HEK293 (cell line): ENCODE data around the gene KLHL7.

Source experiments
- CTCF ChIA-PET: fragments of 350-600 bp; formaldehyde crosslinking; extraction: SDS; loops from one replicate; lab custom pipeline; 2021; ENCODE audit warnings: antibody characterized with exemption; lab: Yijun Ruan, JAX
- POLR2A ChIA-PET: fragments of 300-600 bp; formaldehyde crosslinking; extraction: SDS; loops from one replicate; lab custom pipeline; 2020; ENCODE audit warnings: antibody characterized with exemption, inconsistent platforms; lab: Yijun Ruan, JAX
- H3K27ac ChIP-seq: fragments of 200-500 bp; sonication (Bioruptor generic); 2 replicates; pipeline ENCODE4 v1.5.1; 2014; ENCODE audit warnings: low read depth, low read length, control low read depth, inconsistent platforms; ENCODE audit errors: extremely low read depth
- H3K36me3 ChIP-seq, 2 experiments: fragments of 200-500 bp in 1 of 2; sonication (Bioruptor generic) in 1 of 2; 1 replicate in 1 of 2; 2 replicates in 1 of 2; pipeline ENCODE4 v1.5.1; 2014 to 2017; ENCODE audit warnings: inconsistent platforms in 2 of 2, low read length in 2 of 2; ENCODE audit not compliant: control insufficient read depth in 2 of 2, insufficient read depth in 1 of 2
- H3K4me1 ChIP-seq: fragments of 200-500 bp; sonication (Bioruptor generic); 2 replicates; pipeline ENCODE4 v1.5.1; 2014; ENCODE audit warnings: mild to moderate bottlenecking, low read length, inconsistent platforms; ENCODE audit not compliant: control insufficient read depth, insufficient read depth
- H3K4me3 ChIP-seq: 2 replicates; pipeline ENCODE4 v1.5.1; 2011; ENCODE audit warnings: low read depth, mild to moderate bottlenecking, control low read depth, low read length, moderate library complexity
- H3K9me3 ChIP-seq: fragments of 200-500 bp; sonication (Bioruptor generic); 2 replicates; pipeline ENCODE4 v1.5.1; 2014; ENCODE audit warnings: low read depth, low read length, inconsistent platforms; ENCODE audit not compliant: control insufficient read depth, insufficient read depth
- BCL11B ChIP-seq: fragments of 450-650 bp; formaldehyde crosslinking; IDR thresholded peaks from 2 replicates; pipeline ENCODE4 v1.5.1; 2016; ENCODE audit warnings: low read depth, missing biosample characterization, missing genetic modification characterization
- CTCF ChIP-seq: fragments of 450-650 bp; formaldehyde crosslinking; IDR thresholded peaks from 2 replicates; pipeline ENCODE4 v1.5.1; 2016; ENCODE audit warnings: missing biosample characterization, missing genetic modification characterization
- FEZF1 ChIP-seq: fragments of 450-650 bp; formaldehyde crosslinking; IDR thresholded peaks from 2 replicates; pipeline ENCODE4 v1.5.1; 2016; ENCODE audit warnings: missing biosample characterization, missing genetic modification characterization
- GFI1B ChIP-seq: fragments of 450-650 bp; formaldehyde crosslinking; IDR thresholded peaks from 2 replicates; pipeline ENCODE4 v1.5.1; 2016; ENCODE audit warnings: missing biosample characterization, missing genetic modification characterization
- RBAK ChIP-seq: fragments of 450-650 bp; formaldehyde crosslinking; IDR thresholded peaks from 2 replicates; pipeline ENCODE4 v1.5.1; 2016; ENCODE audit warnings: missing biosample characterization, missing genetic modification characterization
- REPIN1 ChIP-seq: fragments of 450-650 bp; formaldehyde crosslinking; IDR thresholded peaks from 2 replicates; pipeline ENCODE4 v1.5.1; 2017; ENCODE audit warnings: missing biosample characterization, missing genetic modification characterization, low read depth
- TRIM28 ChIP-seq: IDR thresholded peaks from 2 replicates; pipeline ENCODE4 v1.6.1; 2011; ENCODE audit warnings: low read length, control low read depth, borderline replicate concordance
- YY1 ChIP-seq: fragments of 450-650 bp; formaldehyde crosslinking; IDR thresholded peaks from 2 replicates; pipeline ENCODE4 v1.5.1; 2018; ENCODE audit warnings: missing biosample characterization, missing genetic modification characterization
- ZBTB26 ChIP-seq: fragments of 450-650 bp; formaldehyde crosslinking; optimal IDR thresholded peaks from 2 replicates; pipeline ENCODE3; 2016; ENCODE audit warnings: missing biosample characterization, mild to moderate bottlenecking, missing genetic modification characterization
- ZBTB6 ChIP-seq: fragments of 450-650 bp; formaldehyde crosslinking; IDR thresholded peaks from 2 replicates; pipeline ENCODE4 v1.5.1; 2017; ENCODE audit warnings: missing biosample characterization, missing genetic modification characterization
- ZBTB7A ChIP-seq: fragments of 450-650 bp; formaldehyde crosslinking; IDR thresholded peaks from 2 replicates; pipeline ENCODE4 v1.5.1; 2016; ENCODE audit warnings: low read depth, missing biosample characterization, missing genetic modification characterization
- ZFP69B ChIP-seq: fragments of 450-650 bp; formaldehyde crosslinking; IDR thresholded peaks from 2 replicates; pipeline ENCODE4 v1.5.1; 2016; ENCODE audit warnings: missing biosample characterization, missing genetic modification characterization
- ZNF211 ChIP-seq: fragments of 450-650 bp; formaldehyde crosslinking; IDR thresholded peaks from 2 replicates; pipeline ENCODE4 v1.5.1; 2016; ENCODE audit warnings: low read depth, missing biosample characterization, missing genetic modification characterization
- ZNF398 ChIP-seq: fragments of 450-650 bp; formaldehyde crosslinking; IDR thresholded peaks from 2 replicates; pipeline ENCODE4 v1.5.1; 2017; ENCODE audit warnings: missing biosample characterization, missing genetic modification characterization
- ZNF555 ChIP-seq: fragments of 450-650 bp; formaldehyde crosslinking; conservative IDR thresholded peaks from 2 replicates; pipeline ENCODE4 v1.5.1; 2017; ENCODE audit warnings: missing biosample characterization, mild to moderate bottlenecking, missing genetic modification characterization, inconsistent platforms
- ZNF600 ChIP-seq: fragments of 450-650 bp; formaldehyde crosslinking; IDR thresholded peaks from 2 replicates; pipeline ENCODE4 v1.5.1; 2016; ENCODE audit warnings: missing biosample characterization, missing genetic modification characterization
- ZNF654 ChIP-seq: fragments of 450-650 bp; formaldehyde crosslinking; IDR thresholded peaks from 2 replicates; pipeline ENCODE4 v1.5.1; 2016; ENCODE audit warnings: low read depth, missing biosample characterization, missing genetic modification characterization
- ZNF704 ChIP-seq: fragments of 450-650 bp; formaldehyde crosslinking; IDR thresholded peaks from 2 replicates; pipeline ENCODE4 v1.5.1; 2016; ENCODE audit warnings: missing biosample characterization, missing genetic modification characterization
- ZNF707 ChIP-seq: fragments of 450-650 bp; formaldehyde crosslinking; IDR thresholded peaks from 2 replicates; pipeline ENCODE4 v1.5.1; 2016; ENCODE audit warnings: missing biosample characterization, missing genetic modification characterization

Gene KLHL7

GRCh38 chr7:23115991-23116390, 10.4 kb downstream of the KLHL7 start:
- Histone ChIP-seq H3K4me1 (peaks cover 5% of the 10 kb centered on the region; the same call in 1 of the 2 replicates), H3K36me3 (no peaks in the 10 kb centered on the region; a peak in 1 of 3 replicates)

GRCh38 chr7:23117841-23118240, 12.3 kb downstream of the KLHL7 start:
- H3K36me3 ChIP-seq: no peaks in the 10 kb centered on the region; a peak in 1 of 3 replicates
- no peaks in the 10 kb centered on the region for H3K9me3 ChIP-seq
- no peak overlapping the region for H3K27ac ChIP-seq
- CTCF ChIA-PET: interaction anchor here (0.7 kb wide), 1 partner anchor 562 kb away, joined by 3 read pairs; no protein-coding TSS in a partner anchor
- no peak overlapping the region for H3K4me3 ChIP-seq
- peak; percentile 48; the same call in 1 of the 2 replicates for TF ChIP-seq FEZF1 (tag by site-specific recombination)
- no peak for TF ChIP-seq REPIN1
- TF ChIP-seq, all 188 proteins: peak for 1
- H3K4me1 ChIP-seq: peaks cover 5% of the 10 kb centered on the region; the same call in 1 of the 2 replicates
- POLR2A ChIA-PET: interaction anchor here (1.6 kb wide), 1 partner anchor 11 kb away, joined by 8 read pairs; the partner anchor contains the start of gene KLHL7

More at GRCh38 chr7:23115991-23116390, 10.4 kb downstream of the KLHL7 start:
- Histone ChIP-seq H3K4me3 (no peak overlapping the region), H3K27ac (no peak overlapping the region)
- POLR2A ChIA-PET: interaction anchor here (0.8 kb wide), 1 partner anchor 10 kb away, joined by 5 read pairs; no protein-coding TSS in a partner anchor
- CTCF ChIA-PET: interaction anchor here (0.6 kb wide), 1 partner anchor 317 kb away, joined by 4 read pairs; no protein-coding TSS in a partner anchor
- TF ChIP-seq ZNF600 (tag by site-specific recombination) (peak; percentile 54), BCL11B (tag by site-specific recombination) (no peak), ZBTB26 (tag by site-specific recombination) (no peak), ZFP69B (tag by site-specific recombination) (no peak), ZBTB6 (tag by site-specific recombination) (no peak)
- TF ChIP-seq, all 188 proteins: peak for 1
- H3K9me3 ChIP-seq: no peaks in the 10 kb centered on the region

- POLR2A ChIA-PET: no interaction called here
- no peak overlapping the region for H3K27ac ChIP-seq
- H3K36me3 ChIP-seq: no peaks in the 10 kb centered on the region; a peak in 1 of 3 replicates
- H3K4me1 ChIP-seq: peaks cover 5% of the 10 kb centered on the region; the same call in 1 of the 2 replicates
- no peaks in the 10 kb centered on the region for H3K9me3 ChIP-seq
- CTCF ChIA-PET: no interaction called here
- no peak for TF ChIP-seq ZNF707 (tag by site-specific recombination)
- no peak for TF ChIP-seq RBAK (tag by site-specific recombination)
- TF ChIP-seq ZBTB7A (tag by site-specific recombination): no peak
- no peak for TF ChIP-seq ZNF654 (tag by site-specific recombination)
- no peak for TF ChIP-seq GFI1B
- no peak for TF ChIP-seq ZNF398 (tag by site-specific recombination)
- no peak for TF ChIP-seq ZNF555
- no peak for TF ChIP-seq TRIM28
- TF ChIP-seq ZFP69B (tag by site-specific recombination): no peak
- no peak for TF ChIP-seq ZNF211
- TF ChIP-seq ZNF704 (tag by site-specific recombination): no peak
- no peak for TF ChIP-seq CTCF (tag by site-specific recombination)
- no peak for TF ChIP-seq YY1 (tag by site-specific recombination)
- H3K4me3 ChIP-seq: no peak overlapping the region
Observed at GRCh38 chr7:23120106-23120505, 14.5 kb downstream of the KLHL7 start.
